PC-3 (cell line): ENCODE data around the gene LMBR1.

Experiments
- EZH2phosphoT487 ChIP-seq: fragments of 300-600 bp; sonication (generic); IDR thresholded peaks from 2 replicates; pipeline ENCODE4 v1.6.1; 2018; ENCODE audit warnings: mild to moderate bottlenecking, antibody characterized with exemption, low read length, borderline replicate concordance
- TF ChIP-seq, protein P1 (sequence below): fragments of 300-600 bp; sonication (generic); conservative IDR thresholded peaks from 2 replicates; pipeline ENCODE4 v1.5.1; 2017; ENCODE audit warnings: antibody characterized with exemption, low read depth, mild to moderate bottlenecking, low read length

DNA sequence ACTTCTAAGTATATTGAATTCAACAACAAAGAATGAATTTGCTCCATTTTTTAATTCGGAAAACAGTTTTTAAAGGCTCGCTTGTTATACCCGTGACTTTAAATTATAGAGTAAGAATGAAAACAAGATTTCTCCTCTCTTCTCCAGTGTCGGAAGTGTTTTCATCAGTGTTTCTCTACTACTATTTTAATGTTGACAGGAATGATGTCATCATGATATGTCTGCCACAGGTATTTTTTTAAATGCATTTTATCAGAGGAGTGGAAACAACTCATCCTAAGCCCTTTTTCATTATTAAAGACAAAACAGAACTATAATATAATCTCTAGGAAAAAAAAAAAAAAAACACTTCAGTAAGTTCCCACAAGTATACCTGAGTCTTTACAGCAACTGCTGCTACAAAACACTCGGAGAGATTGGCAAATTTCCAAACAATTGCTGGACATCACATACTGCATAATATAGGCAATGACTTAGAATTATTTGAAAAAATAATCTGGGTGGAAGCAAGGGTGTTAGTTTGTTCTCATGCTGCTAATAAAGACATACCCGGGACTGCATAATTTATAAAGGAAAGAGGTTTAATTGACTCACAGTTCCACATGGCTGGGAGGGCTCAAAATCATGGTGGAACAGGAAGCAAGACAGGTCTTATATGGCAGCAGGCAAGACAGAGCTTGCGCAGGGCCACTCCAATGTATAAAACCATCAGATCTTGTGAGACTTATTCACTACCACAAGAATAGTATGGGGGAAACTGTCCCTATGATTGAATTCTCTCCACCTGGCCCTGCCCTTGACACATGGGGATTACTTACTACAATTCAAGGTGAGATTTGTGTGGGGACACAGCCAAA, 257.2 kb downstream of the LMBR1 start:
- TF ChIP-seq EZH2phosphoT487, result no peak
- TF ChIP-seq, protein P1, sequence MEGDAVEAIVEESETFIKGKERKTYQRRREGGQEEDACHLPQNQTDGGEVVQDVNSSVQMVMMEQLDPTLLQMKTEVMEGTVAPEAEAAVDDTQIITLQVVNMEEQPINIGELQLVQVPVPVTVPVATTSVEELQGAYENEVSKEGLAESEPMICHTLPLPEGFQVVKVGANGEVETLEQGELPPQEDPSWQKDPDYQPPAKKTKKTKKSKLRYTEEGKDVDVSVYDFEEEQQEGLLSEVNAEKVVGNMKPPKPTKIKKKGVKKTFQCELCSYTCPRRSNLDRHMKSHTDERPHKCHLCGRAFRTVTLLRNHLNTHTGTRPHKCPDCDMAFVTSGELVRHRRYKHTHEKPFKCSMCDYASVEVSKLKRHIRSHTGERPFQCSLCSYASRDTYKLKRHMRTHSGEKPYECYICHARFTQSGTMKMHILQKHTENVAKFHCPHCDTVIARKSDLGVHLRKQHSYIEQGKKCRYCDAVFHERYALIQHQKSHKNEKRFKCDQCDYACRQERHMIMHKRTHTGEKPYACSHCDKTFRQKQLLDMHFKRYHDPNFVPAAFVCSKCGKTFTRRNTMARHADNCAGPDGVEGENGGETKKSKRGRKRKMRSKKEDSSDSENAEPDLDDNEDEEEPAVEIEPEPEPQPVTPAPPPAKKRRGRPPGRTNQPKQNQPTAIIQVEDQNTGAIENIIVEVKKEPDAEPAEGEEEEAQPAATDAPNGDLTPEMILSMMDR, result no peak
